ENCODE measurements around the gene HSD17B8.
A peak's percentile ranks its signal among the peaks of the same experiment; 100 is the strongest.

HSD17B8 gene

DNA sequence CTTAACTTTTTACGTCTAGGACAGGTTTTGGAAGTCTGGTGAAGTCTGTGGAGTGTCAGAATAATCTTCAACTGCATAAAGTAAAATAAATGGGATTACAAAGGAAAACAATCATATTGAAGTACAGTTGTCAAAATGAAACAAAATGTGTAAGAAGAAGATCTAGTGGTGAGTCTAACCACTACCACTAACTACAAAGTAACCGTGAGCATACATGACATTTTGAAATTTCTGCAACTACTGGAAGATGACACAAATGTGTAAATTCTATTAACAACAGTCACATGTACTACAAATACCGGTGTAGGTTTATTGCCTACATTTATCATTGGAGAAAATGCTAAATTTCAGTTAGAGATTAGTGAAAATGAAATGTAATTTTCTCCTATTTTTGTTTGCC lies 37.5 kb downstream of the HSD17B8 start:
- no peak for DNase-seq (ENCODE audit: low read depth in 2 of 2)

DNA sequence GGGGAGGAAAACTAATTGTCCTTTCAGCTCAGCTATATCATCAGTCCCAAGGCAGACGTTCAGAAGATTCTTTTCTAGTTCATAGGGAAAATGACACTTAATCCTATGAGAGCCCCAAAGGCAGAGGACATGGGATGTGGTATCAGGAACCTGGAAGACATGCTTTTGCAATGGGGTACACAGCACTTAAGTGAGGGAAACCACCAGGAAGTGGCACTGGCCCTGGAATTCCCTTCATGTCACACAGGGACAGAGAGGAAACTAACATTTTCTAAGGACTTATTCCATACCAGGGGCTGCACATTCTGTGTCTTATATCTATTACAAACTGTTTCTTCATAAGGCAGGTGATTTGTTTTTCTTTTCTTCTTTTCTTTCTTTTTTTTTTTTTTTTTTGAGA lies 39.0 kb downstream of the HSD17B8 start:
- DNase-seq (ENCODE audit: low read depth in 2 of 2), result no peak

DNA sequence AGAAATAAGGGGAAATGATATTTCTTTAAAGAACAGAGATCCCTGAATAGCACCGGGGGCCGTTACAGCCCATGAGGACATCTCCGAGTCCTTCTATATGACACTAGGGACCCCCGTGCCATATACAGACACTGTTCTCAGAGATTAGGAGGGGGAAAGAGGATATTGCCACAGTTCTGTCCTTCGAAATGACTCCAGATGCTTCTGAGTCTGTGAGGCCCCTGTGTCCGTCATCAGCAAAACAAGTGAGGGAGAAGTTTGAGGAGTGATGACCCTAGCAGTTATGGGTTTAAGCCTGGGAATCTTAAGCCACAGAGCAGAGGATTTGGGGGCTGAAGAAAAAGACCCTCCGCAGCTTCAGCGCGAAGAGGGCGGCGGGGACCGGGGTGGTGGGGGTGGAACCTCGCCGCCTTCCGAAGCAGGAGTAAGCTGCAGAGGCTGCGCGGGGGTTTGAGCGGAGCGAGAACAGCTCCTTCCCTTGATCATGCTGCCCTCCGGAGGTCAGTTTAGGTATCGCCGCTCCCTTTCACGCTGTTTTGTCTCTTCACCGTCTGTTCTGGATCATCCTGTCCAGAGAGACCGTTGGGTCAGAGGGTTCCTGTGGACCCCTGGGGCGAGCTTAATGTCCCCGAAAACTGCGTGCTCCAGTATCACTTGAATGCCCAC lies 43.7 kb downstream of the HSD17B8 start:
- DNase-seq (ENCODE audit: low read depth in 2 of 2), result peak; percentile 74 to 80

DNA sequence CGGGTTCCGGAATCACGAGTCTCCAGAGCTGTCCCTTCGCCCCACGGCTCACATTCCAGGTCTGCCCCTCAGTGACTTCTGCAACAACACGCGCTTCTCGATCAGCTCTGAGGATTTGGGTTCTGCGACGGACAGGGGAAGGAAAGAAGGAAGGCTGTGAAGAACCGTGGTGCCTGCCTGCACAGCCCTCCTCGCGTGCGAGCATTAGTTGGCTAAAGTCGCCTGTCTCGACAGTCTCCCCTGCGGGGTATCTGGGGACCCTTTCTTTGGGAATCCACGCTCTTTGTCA lies 44.1 kb downstream of the HSD17B8 start:
- DNase-seq (ENCODE audit: low read depth in 2 of 2), result peak in 1 of 2 donors; percentile 6

DNA sequence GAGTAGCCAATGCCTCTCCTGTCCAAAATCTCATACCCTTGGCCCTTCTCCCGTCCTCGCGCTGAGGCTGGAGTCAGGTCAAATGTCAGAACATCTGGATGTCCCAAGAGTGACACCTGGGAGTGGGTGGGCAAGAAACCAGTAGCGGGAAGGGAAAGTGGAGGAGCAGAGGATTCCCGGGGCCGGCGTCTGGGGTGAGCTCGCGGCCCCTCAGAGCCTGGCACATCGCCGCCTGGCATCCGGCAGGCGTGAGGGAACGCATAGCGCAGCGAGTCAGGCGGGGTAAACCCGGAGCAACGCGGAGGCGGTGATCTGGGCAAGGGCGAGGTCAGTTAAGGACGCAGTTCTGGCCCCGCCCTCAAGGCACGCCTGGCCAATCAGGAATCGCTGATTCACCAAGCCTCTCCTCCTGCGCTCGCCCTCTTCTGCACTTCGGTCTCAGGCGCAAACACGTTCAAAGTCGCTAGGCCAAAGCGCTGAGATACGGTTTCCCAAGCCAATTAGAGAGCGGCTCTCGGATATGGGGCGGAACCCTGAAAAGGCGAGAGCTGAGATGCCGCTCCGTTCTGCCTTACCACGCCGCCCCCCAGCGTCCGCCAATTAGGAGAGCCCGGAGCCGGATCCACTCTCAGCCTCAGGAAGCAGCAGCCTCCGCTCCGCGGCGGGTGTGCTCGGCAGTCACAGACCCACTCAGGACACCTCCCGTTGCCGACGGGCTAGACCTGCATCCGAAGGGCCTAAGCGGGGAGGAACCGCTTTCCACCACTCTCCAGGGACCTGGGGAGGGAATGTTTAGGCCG lies 44.7 kb downstream of the HSD17B8 start:
- peak; percentile 96 to 97 for DNase-seq (ENCODE audit: low read depth in 2 of 2)

DNA sequence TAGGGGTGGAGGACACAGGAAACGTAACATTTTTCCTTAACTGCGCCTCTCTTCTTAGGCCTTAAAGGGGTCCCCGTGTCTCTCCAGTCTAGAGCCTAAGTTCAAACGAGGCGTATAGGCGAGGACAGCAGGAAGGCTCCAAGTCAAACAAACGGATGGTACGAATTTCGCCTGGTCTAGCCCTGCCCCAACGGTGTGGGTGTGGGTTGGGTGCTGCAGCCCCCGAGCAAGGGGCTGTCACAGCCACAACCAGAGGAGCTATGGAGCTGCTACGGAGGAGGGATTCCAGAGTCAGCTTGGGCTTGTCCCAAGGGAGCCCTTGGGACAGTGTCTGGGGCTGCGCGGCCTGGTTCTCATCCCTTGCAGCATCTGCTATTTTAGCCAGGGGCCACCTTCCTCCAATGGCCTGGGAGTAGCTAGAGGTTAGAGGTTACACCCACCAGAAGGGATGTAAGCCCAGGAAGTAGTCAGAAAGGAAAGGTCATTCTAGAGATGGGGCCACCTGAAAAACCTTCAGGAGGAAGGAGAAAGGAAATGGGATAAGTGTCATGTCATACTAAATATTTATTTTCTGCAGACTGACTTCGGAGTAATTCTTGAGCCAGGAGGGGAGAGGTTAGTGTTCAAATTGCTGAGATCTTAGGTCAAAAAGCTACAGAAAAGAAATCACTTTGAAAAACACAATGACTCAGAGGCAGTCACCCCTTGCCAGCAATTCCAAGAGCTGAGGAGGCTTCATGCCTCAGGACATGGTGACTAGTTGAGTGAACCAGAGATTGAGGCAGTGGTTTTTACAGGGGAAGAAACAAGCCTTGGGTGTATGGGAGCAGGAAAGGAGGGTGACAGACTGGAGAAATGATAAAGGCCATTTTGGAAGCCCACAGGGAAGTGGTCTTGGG lies 45.5 kb downstream of the HSD17B8 start:
- DNase-seq (ENCODE audit: low read depth in 2 of 2), result no peak

DNA sequence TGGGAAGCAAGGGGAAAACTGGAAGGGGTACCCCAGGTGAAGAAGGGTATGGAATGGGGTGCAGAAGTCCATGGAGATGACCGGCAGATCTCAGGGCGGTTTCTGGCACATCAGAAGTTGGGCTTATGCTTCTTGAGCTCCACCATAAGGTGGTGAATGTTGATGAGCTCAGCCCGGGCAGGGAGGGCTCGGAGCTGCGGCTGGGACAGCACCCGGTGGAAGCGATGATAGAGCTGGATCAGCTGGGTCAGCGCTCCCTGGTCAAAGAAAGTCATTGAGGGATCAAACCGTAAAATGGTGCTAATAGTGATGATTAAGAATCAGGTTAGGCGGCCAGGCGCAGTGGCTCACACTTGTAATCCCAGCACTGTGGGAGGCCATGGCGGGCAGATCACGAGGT lies 46.3 kb downstream of the HSD17B8 start:
- no peak for DNase-seq (ENCODE audit: low read depth in 2 of 2)

DNA sequence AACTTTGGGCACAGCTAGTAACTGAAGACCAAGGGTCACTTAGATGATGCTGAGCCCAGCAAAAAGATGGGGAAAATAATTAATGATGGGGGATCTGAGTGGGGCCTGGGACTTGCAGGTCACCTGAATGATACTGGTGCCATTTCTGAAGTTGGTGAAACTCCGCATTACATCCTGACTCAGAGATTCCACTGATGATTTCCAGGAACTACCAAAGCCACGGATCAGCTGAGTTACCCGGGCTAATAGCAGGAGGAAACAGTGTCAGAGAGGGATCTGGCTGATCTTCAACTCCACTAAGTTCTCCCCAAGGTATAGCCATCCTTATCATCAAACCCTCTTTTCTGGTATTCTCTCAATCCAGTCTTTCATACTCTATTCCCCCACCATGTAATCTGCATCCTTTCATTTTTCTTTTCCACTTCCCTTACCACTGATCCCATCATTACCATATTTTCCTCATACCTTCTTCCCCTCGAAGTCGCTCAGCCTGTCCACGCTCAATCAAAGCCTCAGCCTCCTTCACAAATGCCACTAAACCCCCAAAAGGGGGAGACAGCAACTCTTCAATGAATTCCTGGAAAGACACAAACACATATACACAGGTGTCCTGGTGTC lies 47.0 kb downstream of the HSD17B8 start:
- no peak for DNase-seq (ENCODE audit: low read depth in 2 of 2)

DNA sequence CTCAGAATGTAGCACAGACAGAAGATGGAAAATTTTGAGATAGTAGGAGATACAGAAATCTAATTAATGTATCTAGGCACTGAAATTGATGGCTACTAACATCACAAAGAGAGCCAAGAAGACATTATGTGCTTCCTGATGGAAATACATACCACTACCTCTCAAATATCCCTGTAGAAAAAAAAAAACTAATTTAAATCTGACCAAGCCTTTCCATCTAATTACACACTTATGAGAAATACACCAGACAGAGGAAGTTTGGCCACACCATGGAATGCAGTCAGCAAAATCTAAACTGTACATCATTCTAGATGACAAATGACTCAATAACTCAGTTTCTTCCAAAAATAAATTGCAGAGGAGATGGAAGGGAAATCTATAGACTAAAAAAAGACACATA lies 48.3 kb downstream of the HSD17B8 start:
- no peak for DNase-seq (ENCODE audit: low read depth in 2 of 2)

DNA sequence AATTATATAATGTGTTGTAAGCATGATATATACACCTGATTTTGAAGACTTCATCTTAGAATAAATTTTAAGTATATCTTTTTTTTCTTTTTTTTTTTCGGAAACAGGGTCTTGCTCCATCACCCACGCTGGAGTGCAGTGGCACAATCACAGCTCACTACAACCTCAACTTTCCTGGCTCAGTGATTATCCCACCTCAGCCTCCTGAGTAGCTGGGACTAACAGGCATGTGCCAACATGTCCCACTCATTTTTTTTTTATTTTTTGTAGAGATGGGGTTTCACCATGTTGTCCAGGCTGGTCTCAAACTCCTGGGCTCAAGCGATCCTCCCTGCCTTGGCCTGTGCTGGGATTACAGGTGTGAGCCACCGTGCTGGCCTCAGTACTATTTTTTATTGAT lies 50.1 kb downstream of the HSD17B8 start:
- DNase-seq (ENCODE audit: low read depth in 2 of 2), result no peak

All from stimulated activated CD8-positive, alpha-beta memory T cell treated with anti-CD3 and anti-CD28 coated beads, Interleukin-15, amount 100 ng/mL, for 48 hours (primary cell).